K562 (cell line): ENCODE data around the gene METTL23. TPM values are rescaled to one million over a fixed set of nuclear protein-coding genes. Genes with fewer than 3 reads are reported as not detected.

Experiments
- ERF ChIP-seq: fragments of 450-650 bp; formaldehyde crosslinking; IDR thresholded peaks from 2 replicates; pipeline ENCODE4 v1.4.0; 2020; ENCODE audit warnings: mild to moderate bottlenecking, mixed read lengths
- ETV6 ChIP-seq, 3 experiments: fragments of 150-350 bp in 1 of 3; sonication (generic) in 1 of 3; formaldehyde crosslinking in 1 of 3; IDR thresholded peaks; 2 replicates each; pipeline versions ENCODE4 v1.6.1 to v1.8.0; 2014 to 2022; ENCODE audit warnings: borderline replicate concordance in 2 of 3, low read depth in 2 of 3, antibody characterized with exemption in 1 of 3, low read length in 1 of 3, mild to moderate bottlenecking in 1 of 3, missing genetic modification reagents in 1 of 3
- FOXM1 ChIP-seq, 2 experiments: fragments of 450-650 bp in 1 of 2; sonication (generic) in 1 of 2; formaldehyde crosslinking in 1 of 2; IDR thresholded peaks; 2 replicates each; pipeline versions ENCODE4 v1.6.1 to v1.9.0; 2017 to 2022; ENCODE audit warnings: low read depth in 2 of 2, mild to moderate bottlenecking in 2 of 2, missing genetic modification reagents in 1 of 2, moderate library complexity in 1 of 2
- HNRNPL ChIP-seq: fragments of 200-400 bp; formaldehyde crosslinking; IDR thresholded peaks from 2 replicates; pipeline ENCODE4 v1.6.1; 2017; ENCODE audit warnings: low read depth, mild to moderate bottlenecking, low read length
- PCBP1 ChIP-seq: fragments of 200-400 bp; formaldehyde crosslinking; IDR thresholded peaks from 2 replicates; pipeline ENCODE4 v1.6.1; 2018; ENCODE audit warnings: mild to moderate bottlenecking, low read depth, low read length; ENCODE audit not compliant: poor library complexity, severe bottlenecking
- POLR2AphosphoS5 ChIP-seq: IDR thresholded peaks from 2 replicates; pipeline ENCODE4 v1.6.1; 2011; ENCODE audit warnings: mild to moderate bottlenecking, low read depth, low read length, moderate library complexity; ENCODE audit not compliant: control insufficient read depth, insufficient read depth
- PRPF4 ChIP-seq: fragments of 200-400 bp; formaldehyde crosslinking; IDR thresholded peaks from one replicate; pipeline ENCODE4 v1.6.1; 2017; ENCODE audit warnings: low read length, low read depth, mild to moderate bottlenecking; ENCODE audit not compliant: insufficient read depth, poor library complexity, severe bottlenecking
- SIN3A ChIP-seq, 2 experiments: fragments of 150-350 bp in 1 of 2; IDR thresholded peaks; 2 replicates each; pipeline ENCODE4 v1.6.1; 2011 to 2016; ENCODE audit warnings: borderline replicate concordance in 2 of 2, low read depth in 2 of 2, low read length in 2 of 2, mild to moderate bottlenecking in 2 of 2, moderate library complexity in 2 of 2; ENCODE audit not compliant: control insufficient read depth in 1 of 2
- SLC30A9 ChIP-seq: fragments of 250-450 bp; sonication (Bioruptor Pico); IDR thresholded peaks from 2 replicates; pipeline ENCODE4 v1.8.0; 2022; ENCODE audit warnings: mild to moderate bottlenecking, moderate library complexity
- SP2 ChIP-seq: IDR thresholded peaks from 2 replicates; pipeline ENCODE4 v1.6.1; 2011; ENCODE audit warnings: mild to moderate bottlenecking, low read depth, low read length, moderate library complexity; ENCODE audit not compliant: poor library complexity, severe bottlenecking; ENCODE audit errors: extremely low read depth
- ZNF408 ChIP-seq: fragments of 250-450 bp; sonication (Bioruptor Pico); IDR thresholded peaks from 2 replicates; pipeline ENCODE4 v1.4.0; 2020; ENCODE audit warnings: low read depth, mild to moderate bottlenecking, moderate library complexity
- ZNF507 ChIP-seq: conservative IDR thresholded peaks from 2 replicates; pipeline ENCODE4 v1.6.1; 2017; ENCODE audit warnings: missing genetic modification characterization, missing compliant biosample characterization
- polyA plus RNA-seq, 8 experiments: library from polyadenylated mRNA; depleted of rRNA in 4 of 8; stranded (reverse) in 5 of 8; unstranded in 3 of 8; fragments of >200 nt; fragmentation: Nextera tagmentation in 2 of 8; fragmentation: Illumina TruSeq in 1 of 8; extraction: Ambion mirVana in 2 of 8; extraction: Trizol in 1 of 8; gene quantifications; 2 replicates each; pipeline versions ENCODE4 v1.2.1 to v1.2.3, GENCODE V29; 2011 to 2014; ENCODE audit warnings: inconsistent platforms in 1 of 8, missing spikeins in 1 of 8
- total RNA-seq, 7 experiments: library from RNA; depleted of rRNA in 6 of 7; stranded (reverse); fragments of >200 nt in 6 of 7; fragmentation: Illumina TruSeq in 2 of 7; extraction: Trizol in 2 of 7; gene quantifications; 2 replicates each; pipeline versions ENCODE4 v1.2.1 to v1.2.3, GENCODE V29; 2011 to 2021; ENCODE audit warnings: low replicate concordance in 1 of 7
- TF ChIP-seq, protein P1 (sequence below): fragments of 450-650 bp; formaldehyde crosslinking; conservative IDR thresholded peaks from 2 replicates; pipeline ENCODE4 v1.4.0; 2022; ENCODE audit warnings: mild to moderate bottlenecking, missing genetic modification characterization

Gene METTL23
- total and polyA plus RNA-seq, 9 of the 15 experiments (the other 6 are each of a cell fraction or from before 2014, with no cell fraction given): 29.4 to 67.3 (median 41.6) TPM

DNA sequence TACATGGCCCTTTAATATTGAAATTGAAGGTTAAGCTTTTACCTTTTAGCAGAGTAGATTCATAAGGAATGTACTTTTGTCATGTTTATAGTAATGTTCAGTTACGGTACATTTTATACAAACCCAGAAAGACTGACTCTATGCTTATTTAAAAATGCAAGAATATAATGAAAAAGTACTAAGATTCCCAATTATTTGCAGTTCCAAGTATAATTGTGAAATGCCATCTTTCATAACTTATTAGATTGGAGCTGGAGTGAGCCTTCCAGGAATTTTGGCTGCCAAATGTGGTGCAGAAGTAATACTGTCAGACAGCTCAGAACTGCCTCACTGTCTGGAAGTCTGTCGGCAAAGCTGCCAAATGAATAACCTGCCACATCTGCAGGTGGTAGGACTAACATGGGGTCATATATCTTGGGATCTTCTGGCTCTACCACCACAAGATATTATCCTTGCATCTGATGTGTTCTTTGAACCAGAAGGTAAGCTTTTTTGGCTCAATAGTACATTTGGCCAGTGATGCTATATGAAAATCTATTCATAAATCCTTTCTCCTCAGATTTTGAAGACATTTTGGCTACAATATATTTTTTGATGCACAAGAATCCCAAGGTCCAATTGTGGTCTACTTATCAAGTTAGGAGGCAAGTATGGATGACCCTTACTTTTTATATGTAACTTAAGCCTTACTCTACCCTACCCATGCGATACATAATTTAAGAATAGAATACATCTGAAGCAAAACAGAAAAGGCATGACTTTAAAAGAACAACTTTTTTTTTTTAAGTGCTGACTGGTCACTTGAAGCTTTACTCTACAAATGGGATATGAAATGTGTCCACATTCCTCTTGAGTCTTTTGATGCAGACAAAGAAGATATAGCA lies 6.3 kb downstream of the METTL23 start (continued):
- no peak for TF ChIP-seq PCBP1
- TF ChIP-seq, protein P1, sequence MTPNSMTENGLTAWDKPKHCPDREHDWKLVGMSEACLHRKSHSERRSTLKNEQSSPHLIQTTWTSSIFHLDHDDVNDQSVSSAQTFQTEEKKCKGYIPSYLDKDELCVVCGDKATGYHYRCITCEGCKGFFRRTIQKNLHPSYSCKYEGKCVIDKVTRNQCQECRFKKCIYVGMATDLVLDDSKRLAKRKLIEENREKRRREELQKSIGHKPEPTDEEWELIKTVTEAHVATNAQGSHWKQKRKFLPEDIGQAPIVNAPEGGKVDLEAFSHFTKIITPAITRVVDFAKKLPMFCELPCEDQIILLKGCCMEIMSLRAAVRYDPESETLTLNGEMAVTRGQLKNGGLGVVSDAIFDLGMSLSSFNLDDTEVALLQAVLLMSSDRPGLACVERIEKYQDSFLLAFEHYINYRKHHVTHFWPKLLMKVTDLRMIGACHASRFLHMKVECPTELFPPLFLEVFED (CRISPR knock-in tag): peak; percentile 79; the same call in 1 of the 2 replicates
- TF ChIP-seq ERF: peak; percentile 60; the same call in 1 of the 2 replicates
- no peak for TF ChIP-seq SLC30A9 (CRISPR knock-in tag)
- no peak for TF ChIP-seq ZNF507 (tag)
- TF ChIP-seq ZNF408 (CRISPR knock-in tag): no peak
- TF ChIP-seq SIN3A (IDR thresholded peaks at IDR 0.05; ENCODE audit: borderline replicate concordance in 2 of 2, control insufficient read depth in 1 of 2, low read depth in 2 of 2, low read length in 2 of 2): peak in 1 of 2 experiments; percentile 77; a peak in 2 of 4 replicates
- no peak for TF ChIP-seq PRPF4
- peak; percentile 85 for TF ChIP-seq POLR2AphosphoS5
- TF ChIP-seq FOXM1 (IDR thresholded peaks at IDR 0.05; ENCODE audit: low read depth): no peak
- TF ChIP-seq FOXM1 (CRISPR knock-in tag; IDR thresholded peaks at IDR 0.05; ENCODE audit: low read depth): no peak
- no peak for TF ChIP-seq SP2
- TF ChIP-seq ETV6 (IDR thresholded peaks at IDR 0.05; ENCODE audit: borderline replicate concordance in 1 of 2, low read depth in 2 of 2, low read length in 1 of 2): no peak; a peak in 1 of 4 replicates
- 0 out of 2 replicates have a peak, but pooled peaks have one; percentile 28 for TF ChIP-seq ETV6 (CRISPR knock-in tag; IDR thresholded peaks at IDR 0.05; ENCODE audit: borderline replicate concordance)
- no peak for TF ChIP-seq HNRNPL
